SK-N-DZ (cell line): ENCODE results near the gene ETV6.

ENCODE experiments used
- DNase-seq: peaks from one replicate; pipeline ENCODE4 v3.0.0-alpha.2; 2015; ENCODE audit warnings: low spot score

The ETV6 gene

DNA sequence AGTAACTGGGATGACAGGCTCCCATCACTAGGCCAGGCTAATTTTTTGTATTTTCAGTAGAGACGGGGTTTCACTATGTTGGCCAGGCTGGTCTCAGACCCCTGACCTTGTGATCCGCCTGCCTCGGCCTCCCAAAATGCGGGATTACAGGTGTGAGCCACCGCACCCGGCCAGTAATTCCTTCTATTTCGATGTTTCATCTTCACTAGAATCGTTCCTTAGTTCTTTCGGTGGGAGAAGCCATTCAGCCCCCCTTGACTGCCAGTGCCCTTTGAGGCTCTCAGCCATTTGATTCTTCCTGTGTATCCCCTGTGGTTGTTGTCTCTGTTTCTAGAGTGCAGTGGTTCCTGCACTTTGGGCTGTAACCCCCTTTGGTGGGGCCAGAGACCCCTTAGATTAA, 174.1 kb downstream of the ETV6 start:
- DNase-seq = no peak

DNA sequence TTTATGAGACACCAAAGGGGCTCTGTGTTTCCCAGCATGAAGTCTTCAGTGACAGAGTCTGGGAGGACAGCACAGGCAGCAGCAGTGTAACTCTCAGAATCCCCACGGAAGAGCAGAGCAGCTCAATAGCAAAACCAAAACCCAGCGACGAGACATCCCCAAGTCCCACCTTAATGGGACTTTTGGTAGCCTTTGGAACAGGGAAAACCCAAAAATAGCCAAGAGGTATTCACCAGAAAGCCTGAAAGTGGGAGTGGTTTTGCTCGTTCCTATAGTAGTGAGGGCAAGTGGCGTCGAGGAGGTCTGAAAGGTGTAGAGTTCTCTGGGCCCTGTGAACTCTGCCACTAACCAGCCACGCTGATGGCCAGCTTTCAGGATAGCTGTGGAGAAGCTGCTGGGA, 174.6 kb downstream of the ETV6 start:
- DNase-seq = no peak

DNA sequence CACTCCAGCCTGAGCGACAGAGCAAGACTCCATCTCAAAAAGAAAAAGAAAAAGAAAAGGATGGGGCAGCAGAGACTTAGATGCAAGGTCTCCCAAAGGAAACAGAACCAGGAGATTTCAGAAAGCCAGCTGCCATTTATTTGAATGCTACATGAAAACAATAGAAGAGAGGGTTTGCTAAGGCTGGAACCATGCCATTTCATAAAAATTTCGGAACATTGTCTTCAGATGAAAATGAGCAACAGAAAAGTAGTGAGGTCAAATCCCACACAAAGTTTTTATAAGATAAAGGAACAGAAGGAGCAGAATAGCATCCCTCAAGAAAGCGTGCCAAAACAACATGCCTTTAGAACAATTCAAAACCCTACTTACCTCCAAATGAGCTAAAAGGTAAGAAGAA, 175.3 kb downstream of the ETV6 start:
- DNase-seq = no peak

DNA sequence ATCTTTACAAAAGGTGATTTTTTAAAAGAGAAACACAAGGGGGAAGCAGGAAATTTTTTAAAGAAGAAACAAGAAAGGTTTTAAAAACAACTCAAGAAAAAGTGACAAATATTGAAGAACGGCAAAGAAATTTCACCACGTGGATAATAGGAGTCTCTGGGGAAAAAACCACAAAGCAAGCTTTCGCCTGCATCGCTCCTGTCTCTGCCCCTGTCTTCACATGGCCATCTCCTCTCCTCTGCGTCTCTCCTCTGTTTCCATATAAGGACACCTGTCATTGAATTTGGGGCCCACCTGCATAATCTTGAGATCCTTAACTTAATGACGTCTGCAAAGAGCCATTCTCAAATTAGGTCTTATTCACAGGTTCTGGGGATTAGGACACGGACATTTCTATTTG, 175.8 kb downstream of the ETV6 start:
- DNase-seq = peak; percentile 75

DNA sequence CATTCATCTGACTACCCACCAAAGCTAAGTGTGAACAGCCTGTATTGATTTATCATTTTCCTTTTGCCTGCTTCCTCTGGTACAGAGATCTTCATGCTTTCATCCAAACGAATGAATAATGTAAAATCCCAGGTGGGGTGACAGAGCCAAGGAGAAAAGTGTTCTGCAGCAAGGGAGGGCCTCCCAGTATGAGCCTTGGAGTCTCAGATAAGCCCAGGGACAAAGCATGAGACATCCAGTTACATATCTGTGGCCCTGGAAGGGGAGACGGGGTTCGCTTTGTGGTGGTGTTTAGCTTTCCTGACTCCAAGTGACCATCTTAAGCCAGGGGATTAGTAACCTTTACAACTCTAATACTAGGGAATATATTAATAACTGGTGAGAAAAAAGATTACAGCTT, 177.1 kb downstream of the ETV6 start:
- no peak for DNase-seq

DNA sequence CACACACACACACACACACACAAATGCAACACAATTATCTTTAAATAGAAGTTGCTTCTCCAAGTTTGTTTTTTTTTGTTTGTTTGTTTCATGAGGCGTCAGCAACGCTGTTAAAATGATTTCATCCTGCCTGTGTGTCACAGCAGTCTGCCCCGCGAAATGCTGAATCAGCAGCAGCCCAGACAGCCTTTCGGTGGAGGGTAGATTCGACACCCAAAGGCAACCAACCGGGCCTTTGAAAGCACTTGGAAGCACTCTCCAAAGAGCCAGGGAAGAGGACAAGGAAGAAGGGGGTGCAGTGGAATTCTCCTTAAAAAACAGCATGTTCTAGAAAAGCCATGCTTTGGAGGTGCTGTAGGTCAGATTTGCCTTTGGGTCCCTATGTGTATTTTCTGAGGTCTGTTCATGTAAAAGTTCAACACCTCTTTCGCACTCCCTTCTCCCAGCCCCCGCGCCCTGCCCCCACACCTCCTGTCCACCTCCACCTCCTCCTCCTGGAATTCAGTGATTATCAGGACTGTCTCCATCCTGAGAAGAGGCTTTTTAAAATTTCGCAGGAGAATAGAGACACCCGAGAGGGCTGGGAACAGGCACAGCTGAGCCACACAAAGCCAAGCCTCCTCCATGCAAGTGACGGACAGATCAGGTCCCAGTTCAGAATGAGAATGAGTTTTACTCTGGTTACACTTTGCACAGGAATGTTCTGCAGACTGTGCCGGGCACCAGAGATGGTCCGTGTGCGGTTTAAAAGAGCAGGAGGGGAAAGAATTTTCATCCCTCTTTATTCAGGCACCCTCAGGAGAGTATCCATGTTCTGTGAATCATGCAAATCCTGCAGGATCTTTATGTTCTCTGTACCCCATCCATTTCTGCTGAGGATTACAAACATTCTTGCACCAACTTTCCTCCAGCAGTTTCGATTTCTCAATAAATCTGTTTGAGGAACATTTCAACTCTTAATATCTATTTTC, 177.9 kb downstream of the ETV6 start:
- DNase-seq = no peak

DNA sequence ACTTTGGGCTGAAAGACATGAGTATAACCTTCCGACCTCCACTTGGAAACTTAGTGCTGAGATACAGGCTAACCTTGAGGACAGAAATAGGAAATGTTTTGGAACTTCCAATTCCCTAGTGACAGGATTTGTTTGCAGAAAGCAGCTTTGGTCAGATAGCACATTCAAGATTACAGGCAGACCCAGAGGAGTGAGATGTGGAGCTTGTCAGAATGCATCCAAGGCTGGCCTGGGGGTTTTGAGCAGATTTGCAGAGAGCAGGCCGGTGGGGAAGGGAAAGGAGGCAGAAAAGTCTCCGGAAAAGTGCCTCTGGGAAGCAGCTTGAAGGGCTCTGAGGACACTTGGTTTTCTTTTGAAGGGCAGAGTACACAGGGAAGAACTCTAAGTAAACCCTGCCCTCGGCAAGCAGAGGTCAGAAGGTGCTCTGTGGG, 180.3 kb downstream of the ETV6 start:
- no peak for DNase-seq

DNA sequence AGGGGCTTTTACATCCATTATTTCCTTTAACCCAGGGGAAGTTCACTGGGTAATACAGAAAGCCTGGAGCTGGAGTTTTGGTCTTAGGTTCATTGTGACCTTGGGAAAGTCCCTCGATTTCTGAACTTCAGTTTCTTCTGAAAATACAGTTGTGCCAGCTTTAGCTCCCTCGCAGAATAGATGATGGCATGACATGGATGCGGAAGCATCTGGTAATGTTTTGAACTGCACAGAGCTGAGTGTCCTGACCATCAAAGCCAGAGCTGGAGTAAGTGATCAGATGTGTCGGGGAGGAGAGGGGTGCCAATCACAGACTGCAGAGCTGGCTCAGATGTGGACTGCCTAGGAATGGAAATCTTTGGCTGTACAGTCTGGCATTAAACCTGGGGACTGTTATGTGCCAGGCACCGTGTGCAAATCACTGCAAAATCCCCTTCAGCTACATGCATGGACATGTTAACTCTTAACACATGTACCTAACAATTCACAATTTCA, 180.9 kb downstream of the ETV6 start:
- DNase-seq = no peak

DNA sequence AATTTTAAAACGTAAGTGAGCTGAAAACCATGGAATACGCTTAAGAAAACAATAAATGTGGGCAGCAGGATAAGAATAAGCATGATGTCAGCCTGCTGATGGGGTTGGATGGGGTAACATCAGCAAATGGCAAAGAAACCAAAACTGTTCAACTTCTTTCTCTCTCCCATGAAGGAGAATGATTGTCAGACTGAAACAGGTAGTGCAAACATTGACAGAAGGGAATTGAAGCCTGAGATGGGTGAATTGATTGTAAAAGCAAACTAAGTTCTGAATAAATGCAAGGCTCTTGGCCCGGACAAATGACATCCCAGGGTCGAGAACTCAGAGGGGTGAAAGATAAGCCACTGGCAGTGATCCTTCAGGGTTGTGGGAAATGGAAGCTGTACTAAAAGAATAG, 182.6 kb downstream of the ETV6 start:
- no peak for DNase-seq

DNA sequence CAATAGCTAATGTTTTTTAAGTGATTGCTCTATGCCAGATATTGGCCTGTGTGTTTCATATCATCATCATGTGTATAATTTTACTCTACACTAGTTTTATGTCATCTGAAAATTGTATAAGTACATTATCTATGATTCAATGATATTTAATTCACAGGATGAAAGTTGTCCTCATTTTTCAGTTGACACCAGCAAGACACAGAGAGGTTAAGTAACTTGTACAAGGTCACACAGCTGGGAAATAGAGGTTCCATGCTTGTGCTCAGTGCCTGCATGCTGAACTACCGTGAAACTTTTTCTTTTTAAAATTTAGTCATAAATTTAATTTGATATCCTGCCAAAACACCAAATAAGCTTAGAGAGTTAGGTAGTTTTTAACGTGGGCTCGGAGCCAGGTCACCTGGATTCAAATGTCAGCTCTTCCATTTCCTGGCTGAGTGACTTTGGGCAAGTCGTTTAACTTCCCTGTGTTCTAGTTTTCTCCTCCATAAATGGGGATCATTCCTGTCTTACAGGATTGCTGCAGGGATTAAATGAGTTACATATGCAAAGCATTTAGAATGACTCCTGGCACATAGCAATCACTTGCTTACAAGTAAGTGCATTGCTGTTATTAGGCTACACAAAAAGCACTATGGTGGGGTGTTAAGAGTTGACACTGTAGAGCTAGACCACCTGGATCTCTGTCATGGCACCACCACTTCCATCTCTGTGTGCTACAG, 183.9 kb downstream of the ETV6 start:
- no peak for DNase-seq

DNA sequence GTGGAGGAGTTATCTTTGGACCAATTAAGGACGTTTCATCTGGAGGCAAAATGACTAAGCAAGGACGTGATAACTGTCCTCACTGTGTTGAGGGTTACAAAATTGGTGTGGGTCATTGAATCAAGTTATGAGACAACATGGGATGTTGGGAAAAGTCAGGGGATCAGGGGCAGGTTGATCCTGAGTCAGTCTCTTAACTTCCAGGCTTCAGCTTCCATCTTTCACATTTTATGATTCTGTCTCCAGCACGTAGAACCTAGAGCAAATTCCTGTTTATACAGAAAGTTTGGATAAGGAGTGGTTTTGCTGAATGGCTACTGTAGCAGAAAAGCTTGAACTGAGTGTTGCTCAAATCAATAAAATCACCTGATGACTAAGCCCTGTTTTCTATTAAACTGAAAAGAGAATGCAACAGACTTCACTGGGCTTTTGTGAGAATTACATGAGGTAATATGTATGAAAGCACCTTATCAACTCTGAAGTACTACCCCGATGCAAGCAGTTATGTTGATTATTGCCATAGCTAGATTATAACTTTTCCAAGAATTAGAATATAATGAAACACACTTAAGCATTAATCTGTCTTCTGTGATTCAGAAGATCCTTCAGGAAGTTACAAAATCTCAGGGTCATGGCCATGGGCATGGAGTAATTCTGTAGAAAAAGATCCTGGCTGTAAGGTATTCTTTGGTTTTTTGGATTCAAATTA, 184.8 kb downstream of the ETV6 start:
- no peak for DNase-seq

DNA sequence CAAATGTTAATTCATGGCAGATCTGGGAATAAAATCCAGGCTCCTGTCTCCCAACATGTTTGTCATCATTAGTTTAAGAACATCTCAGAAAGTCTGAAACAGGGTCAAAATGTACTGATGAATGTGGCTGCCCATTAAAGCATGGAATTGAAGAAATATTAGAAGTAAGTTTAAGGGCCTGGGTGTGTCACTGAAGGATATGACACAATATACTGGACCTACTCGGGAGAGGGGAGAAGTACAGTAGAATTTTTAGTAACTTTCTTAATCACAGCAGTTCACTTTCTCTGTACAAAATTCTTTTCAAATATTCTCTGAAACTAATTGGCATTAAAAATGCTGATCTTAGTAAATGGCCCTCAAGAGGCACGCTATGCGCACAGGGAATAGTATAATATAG, 185.5 kb downstream of the ETV6 start:
- DNase-seq = no peak

DNA sequence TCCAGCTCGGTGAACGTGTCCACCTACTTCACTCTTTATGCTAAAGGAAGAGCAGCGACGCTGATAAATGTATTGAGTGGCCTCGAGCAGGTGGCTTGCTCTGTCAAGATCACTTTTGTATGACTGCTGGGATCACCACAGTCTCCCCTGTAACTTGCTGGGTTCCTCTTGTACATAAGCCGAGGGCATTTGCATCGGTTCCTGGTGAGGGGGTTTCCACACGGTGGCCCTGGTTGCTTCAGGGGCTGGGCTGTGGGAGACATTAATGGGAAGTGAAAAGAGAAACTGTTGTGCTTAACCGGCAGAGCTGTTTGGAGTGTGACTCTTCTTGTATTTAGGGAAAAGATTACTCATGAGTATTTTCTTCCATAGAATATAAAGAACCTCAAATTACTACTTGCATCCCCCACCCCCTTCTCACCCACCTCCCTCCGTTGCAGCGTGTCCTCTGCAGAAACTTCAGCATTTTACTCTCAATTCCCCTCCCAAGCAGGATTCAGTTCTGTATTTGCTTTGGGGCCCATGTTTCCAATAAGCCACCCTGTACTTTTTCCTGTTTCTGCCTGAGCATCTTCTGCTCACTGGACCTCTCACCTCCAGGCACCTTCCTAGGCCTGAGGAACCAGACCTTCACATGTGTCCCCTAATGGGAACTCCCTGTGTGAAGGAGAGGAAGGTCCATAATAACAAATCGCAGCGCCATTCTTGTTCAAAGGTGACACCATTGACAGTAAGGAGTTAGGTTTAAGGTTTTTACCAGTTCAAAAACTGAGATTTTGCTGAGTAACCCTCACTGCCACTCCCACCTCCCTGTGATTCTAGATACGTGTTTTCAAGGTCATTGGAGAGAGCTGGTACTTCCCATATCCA, 187.0 kb downstream of the ETV6 start:
- DNase-seq = no peak

DNA sequence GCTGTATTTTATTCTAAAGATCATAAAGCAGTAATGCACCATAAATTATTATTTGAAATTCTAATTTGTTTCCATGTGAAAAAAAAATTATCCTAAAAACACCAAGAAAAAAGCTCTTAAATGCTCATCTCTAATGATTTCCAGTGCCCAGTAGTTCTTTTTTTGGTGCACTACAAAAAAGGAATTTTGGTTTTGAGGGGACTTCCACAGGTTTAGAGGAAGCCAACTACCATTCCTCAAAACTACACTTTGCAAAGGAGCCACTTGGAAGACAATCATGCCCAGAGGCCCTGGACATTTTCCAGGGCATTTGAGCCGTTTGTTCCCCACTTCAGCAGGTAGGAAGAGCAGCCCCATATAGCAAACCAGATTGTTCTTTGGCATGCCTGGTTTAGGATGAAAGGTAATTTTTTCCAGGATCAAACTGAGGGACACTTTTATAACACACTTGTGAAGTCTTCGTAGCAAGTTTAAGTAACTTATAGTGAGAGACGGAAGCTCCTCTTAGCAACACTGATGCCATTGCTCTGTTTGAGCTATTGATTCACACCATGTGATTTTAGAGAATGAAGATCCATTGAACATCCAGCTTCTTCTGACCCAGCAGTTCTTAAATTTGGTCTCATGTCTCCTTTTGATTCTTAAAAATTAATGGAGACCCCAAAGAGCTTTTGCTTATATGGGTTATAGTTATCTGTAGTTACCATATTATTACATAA, 187.9 kb downstream of the ETV6 start:
- DNase-seq = no peak

DNA sequence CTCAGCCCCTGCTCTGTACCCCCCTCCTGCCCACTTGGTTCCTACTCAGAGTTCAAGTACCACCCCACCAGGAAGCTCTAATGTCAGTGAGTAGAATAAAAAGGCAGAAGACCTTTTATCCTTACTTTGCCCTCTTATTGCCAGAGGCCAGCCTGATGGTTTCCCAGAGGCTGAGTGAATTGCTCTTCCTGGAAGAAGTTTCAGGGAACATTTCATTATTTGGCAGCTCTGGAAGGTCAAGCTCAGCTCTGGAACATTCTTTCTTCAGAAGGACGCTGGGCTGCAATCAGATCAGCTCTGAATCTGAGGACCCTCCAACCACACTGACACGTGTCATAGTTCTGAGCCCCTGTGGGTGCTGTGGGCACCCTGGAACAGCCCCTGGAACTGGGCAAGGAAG, 188.9 kb downstream of the ETV6 start:
- no peak for DNase-seq

DNA sequence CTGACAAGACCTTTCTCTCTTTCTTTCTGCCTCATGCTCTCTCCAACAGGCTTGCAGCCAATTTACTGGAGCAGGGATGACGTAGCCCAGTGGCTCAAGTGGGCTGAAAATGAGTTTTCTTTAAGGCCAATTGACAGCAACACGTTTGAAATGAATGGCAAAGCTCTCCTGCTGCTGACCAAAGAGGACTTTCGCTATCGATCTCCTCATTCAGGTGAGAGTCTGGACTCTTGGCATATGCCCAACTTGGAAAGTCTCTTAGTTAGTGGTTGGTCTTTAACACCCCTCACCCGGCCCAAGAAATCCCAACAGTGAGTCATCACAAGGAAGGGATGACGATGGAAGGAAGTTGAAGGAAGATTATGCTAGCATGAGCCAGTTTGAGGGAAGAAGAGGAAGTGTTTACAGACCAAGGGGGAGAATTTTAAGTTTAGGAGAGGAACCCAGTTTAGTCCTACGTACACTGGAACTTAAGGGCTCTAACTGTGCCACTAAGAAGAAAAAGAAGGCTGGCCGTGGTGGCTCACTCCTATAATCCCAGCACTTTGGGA, 189.7 kb downstream of the ETV6 start:
- DNase-seq = no peak

DNA sequence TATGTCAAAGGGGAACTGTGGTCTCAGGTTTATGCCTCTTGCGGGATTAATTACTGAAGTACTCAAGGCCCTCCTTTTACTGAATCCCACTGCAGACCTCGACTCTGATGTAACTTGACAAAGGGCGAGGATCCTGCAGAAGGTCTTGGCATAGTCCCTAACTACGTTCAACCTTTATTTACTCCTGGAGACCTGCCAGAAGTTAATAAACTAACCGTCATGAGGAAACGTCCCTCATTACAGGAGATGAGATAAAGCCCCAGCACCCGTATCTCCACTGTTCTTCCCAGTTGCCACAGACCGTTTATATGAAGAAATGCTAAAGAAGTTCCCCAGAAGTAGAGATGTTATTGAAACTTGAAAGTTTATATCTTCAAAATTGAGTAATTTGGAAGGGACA, 190.9 kb downstream of the ETV6 start:
- no peak for DNase-seq

DNA sequence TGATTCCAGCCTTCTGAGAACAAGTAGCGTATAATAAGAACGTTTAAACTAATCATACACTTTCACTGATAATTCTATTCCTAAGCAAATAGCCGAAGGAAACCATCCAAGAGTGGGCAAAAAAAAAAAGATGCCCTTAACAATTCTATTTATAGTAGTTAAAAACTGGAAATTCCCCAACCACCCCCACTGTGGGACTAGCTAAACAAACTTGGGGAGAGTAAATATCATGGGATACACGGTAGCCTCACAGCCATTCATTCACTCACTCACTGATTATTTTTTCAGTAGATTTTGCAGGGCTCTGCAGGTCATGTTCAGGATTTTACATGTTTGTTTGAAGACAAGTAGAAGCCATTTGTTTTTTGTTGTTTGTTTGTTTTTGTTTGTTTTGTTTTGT, 197.0 kb downstream of the ETV6 start:
- no peak for DNase-seq

DNA sequence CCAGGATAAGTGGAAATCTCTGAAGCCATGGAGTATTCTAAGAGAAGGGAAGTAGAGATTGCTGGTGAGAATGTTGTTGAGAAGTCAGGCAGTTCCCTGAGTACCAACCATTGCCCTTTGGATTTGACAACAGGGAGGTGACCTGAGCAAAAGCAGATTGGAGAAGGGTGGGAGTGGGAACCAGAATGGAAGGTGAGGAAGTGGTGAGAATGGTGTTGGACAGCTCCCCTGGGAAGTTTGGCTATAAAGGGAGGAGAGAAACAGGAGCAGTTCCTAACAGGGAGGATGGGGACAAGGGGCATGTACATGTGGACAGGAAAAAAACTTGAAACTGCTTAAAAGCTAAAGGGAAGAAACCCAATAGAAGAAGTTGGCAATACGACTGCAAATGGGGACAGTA, 198.1 kb downstream of the ETV6 start:
- DNase-seq = no peak
